SK-N-MC (cell line): Measurements from ENCODE around the gene WDR35.

Experiments
- DNase-seq: peaks from one replicate; pipeline ENCODE4 v3.0.0-alpha.2; 2011; ENCODE audit warnings: low read depth, low spot score
- H3K27ac ChIP-seq: fragments of 200-600 bp; sonication (generic); 2 replicates; pipeline ENCODE4 v1.5.1; 2016; ENCODE audit warnings: mixed run types
- H3K36me3 ChIP-seq: fragments of 200-600 bp; sonication (generic); 2 replicates; pipeline ENCODE4 v1.6.1; 2017; ENCODE audit warnings: antibody characterized with exemption, low read length, mixed read lengths; ENCODE audit not compliant: insufficient read depth
- H3K4me3 ChIP-seq: fragments of 200-600 bp; sonication (generic); 2 replicates; pipeline ENCODE4 v1.5.1; 2016
- H3K9ac ChIP-seq: fragments of 200-600 bp; sonication (generic); 2 replicates; pipeline ENCODE4 v1.8.0; 2017; ENCODE audit warnings: mixed run types, mixed read lengths; ENCODE audit not compliant: insufficient read length
- H3K9me3 ChIP-seq: fragments of 200-600 bp; sonication (generic); 2 replicates; pipeline ENCODE4 v1.6.1; 2017; ENCODE audit warnings: low read depth, mild to moderate bottlenecking, antibody characterized with exemption, low read length, moderate library complexity, mixed read lengths
- EZH2 ChIP-seq: fragments of 200-600 bp; sonication (generic); IDR thresholded peaks from one replicate; pipeline ENCODE4 v1.6.1; 2017; ENCODE audit warnings: antibody characterized with exemption
- FOXP2 ChIP-seq: optimal IDR thresholded peaks from 2 replicates; pipeline ENCODE3; 2011; ENCODE audit warnings: mild to moderate bottlenecking, moderate library complexity; ENCODE audit not compliant: insufficient read depth; ENCODE audit errors: extremely low read length, control extremely low read depth
- POLR2AphosphoS5 ChIP-seq: IDR thresholded peaks from 2 replicates; pipeline ENCODE4 v1.6.1; 2012; ENCODE audit warnings: mild to moderate bottlenecking, low read depth, low read length, borderline replicate concordance

The WDR35 gene

GRCh38 chr2:20013126-20013849, 23.4 kb upstream of the WDR35 start:
- Histone ChIP-seq H3K9ac (peak overlapping the region; percentile 34), H3K27ac (peak overlapping the region; percentile 85), H3K4me3 (peak overlapping the region; percentile 59), H3K9me3 (no peaks in the 10 kb centered on the region), H3K36me3 (no peaks in the 10 kb centered on the region)
- TF ChIP-seq POLR2AphosphoS5 (no peak), FOXP2 (no peak)
- peak; percentile 48 for DNase-seq

GRCh38 chr2:20012282-20013125, 22.6 kb upstream of the WDR35 start, which contains the start of gene MATN3:
MATN3 (minus strand) TSS chr2:20012668; CDS start chr2:20012631, 37 bp downstream.
- TF ChIP-seq FOXP2, result no peak
- no peak for TF ChIP-seq EZH2
- no peak for TF ChIP-seq POLR2AphosphoS5
- peak within 1 kb of the TSS; percentile 34 for H3K9ac ChIP-seq
- H3K4me3 ChIP-seq, result peak within 1 kb of the TSS; percentile 59

GRCh38 chr2:20012032-20012281, 22.1 kb upstream of the WDR35 start:
- Histone ChIP-seq H3K9ac (no peak overlapping the region), H3K27ac (no peak overlapping the region), H3K9me3 (no peaks in the 10 kb centered on the region), H3K4me3 (no peak overlapping the region), H3K36me3 (no peaks in the 10 kb centered on the region)
- no peak for DNase-seq
- TF ChIP-seq EZH2 (no peak), POLR2AphosphoS5 (no peak), FOXP2 (no peak)

More at GRCh38 chr2:20012282-20013125, 22.6 kb upstream of the WDR35 start, which contains the start of gene MATN3:
- DNase-seq, result no peak
- Histone ChIP-seq H3K36me3 (no peaks in the 10 kb centered on the region), H3K9me3 (no peaks in the 10 kb centered on the region), H3K27ac (peak within 1 kb of the TSS; percentile 85)

- Histone ChIP-seq H3K9me3 (no peaks in the 10 kb centered on the region), H3K4me3 (no peak overlapping the region), H3K9ac (no peak overlapping the region), H3K36me3 (no peaks in the 10 kb centered on the region), H3K27ac (no peak overlapping the region)
- TF ChIP-seq FOXP2, result no peak
- no peak for TF ChIP-seq POLR2AphosphoS5
- TF ChIP-seq EZH2, result no peak
- no peak for DNase-seq
Observed at GRCh38 chr2:20011276-20012031, 21.5 kb upstream of the WDR35 start.

GRCh38 chr2:20008703-20009102, 18.8 kb upstream of the WDR35 start:
- H3K9me3 ChIP-seq, result no peaks in the 10 kb centered on the region
- no peak for TF ChIP-seq POLR2AphosphoS5
- TF ChIP-seq FOXP2, result no peak
- TF ChIP-seq EZH2, result no peak
- H3K27ac ChIP-seq, result no peak overlapping the region
- no peak overlapping the region for H3K9ac ChIP-seq
- DNase-seq, result no peak
- no peaks in the 10 kb centered on the region for H3K36me3 ChIP-seq
- H3K4me3 ChIP-seq, result no peak overlapping the region

GRCh38 chr2:20005891-20006470, 16.1 kb upstream of the WDR35 start:
- Histone ChIP-seq H3K9ac (no peak overlapping the region), H3K27ac (no peak overlapping the region), H3K36me3 (no peaks in the 10 kb centered on the region), H3K9me3 (no peaks in the 10 kb centered on the region), H3K4me3 (no peak overlapping the region)
- DNase-seq, result no peak
- TF ChIP-seq POLR2AphosphoS5 (no peak), FOXP2 (no peak), EZH2 (no peak)

GRCh38 chr2:20005067-20005627, 15.2 kb upstream of the WDR35 start:
- TF ChIP-seq POLR2AphosphoS5 (no peak), EZH2 (no peak), FOXP2 (no peak)
- no peak overlapping the region for H3K27ac ChIP-seq
- no peak for DNase-seq

More at GRCh38 chr2:20005067-20005627, 15.2 kb upstream of the WDR35 start:
- Histone ChIP-seq H3K9me3 (no peaks in the 10 kb centered on the region), H3K36me3 (no peaks in the 10 kb centered on the region), H3K9ac (no peak overlapping the region), H3K4me3 (no peak overlapping the region)
